ENCODE results near the gene CEMP1. TPM values are rescaled to one million over a fixed set of nuclear protein-coding genes. Genes with fewer than 3 reads are reported as not detected.

CEMP1 gene
- total and polyA plus RNA-seq, 2 donors (not counting 1 experiment from before 2014, with no cell fraction given) = 0.66 to 2.3 TPM

- Histone ChIP-seq H3K27ac (ENCODE audit: low read length in 2 of 2) (no peak overlapping the region), H3K9me3 (ENCODE audit: control extremely low read depth in 1 of 3, control insufficient read depth in 2 of 3, insufficient read depth in 1 of 3, low read length in 2 of 3) (no peaks in the 10 kb centered on the region), H3K36me3 (replicated peaks in 1 of 2; ENCODE audit: control extremely low read depth in 1 of 2, control insufficient read depth in 1 of 2, extremely low read depth in 1 of 2, insufficient read depth in 2 of 2, low read length in 1 of 2) (peaks cover 0 to 3% of the 10 kb centered on the region in 2 experiments), H3K9ac (ENCODE audit: low read length) (no peak overlapping the region), H4K20me1 (ENCODE audit: control insufficient read depth, insufficient read depth, low read length, poor library complexity, severe bottlenecking) (no peaks in the 10 kb centered on the region), H3K4me3 (ENCODE audit: control extremely low read depth in 1 of 5, extremely low read depth in 1 of 5, insufficient read depth in 1 of 5, low read depth in 2 of 5, low read length in 4 of 5) (no peak overlapping the region), H3K4me2 (replicated peaks; ENCODE audit: low read depth, low read length, poor library complexity, severe bottlenecking) (peak overlapping the region; percentile 75), H3K27me3 (replicated peaks in 1 of 4; ENCODE audit: control extremely low read depth in 1 of 4, control insufficient read depth in 3 of 4, insufficient read depth in 4 of 4, low read length in 3 of 4) (no peaks in the 10 kb centered on the region), H3K79me2 (ENCODE audit: control insufficient read depth, insufficient read depth, low read length) (peaks cover 68% of the 10 kb centered on the region), H3K4me1 (ENCODE audit: control insufficient read depth in 2 of 2, insufficient read depth in 2 of 2, low read length in 2 of 2) (peaks cover 24 to 26% of the 10 kb centered on the region in 2 donors), H2AFZ (ENCODE audit: insufficient read depth, low read depth, low read length, poor library complexity, severe bottlenecking) (no peak overlapping the region)
- Mint-ChIP-seq H3K4me1 (peaks cover 19% of the 10 kb centered on the region), H3K27me3 (no peaks in the 10 kb centered on the region), H3K27ac (no peak overlapping the region), H3K9me3 (ENCODE audit: insufficient read depth) (no peaks in the 10 kb centered on the region), H3K4me3 (no peak overlapping the region)
- intact Hi-C loops (cut with micrococcal nuclease) = no loop called here
- ChIA-PET POLR2A (interaction anchor here (0.6 to 1.3 kb wide), 3 partner anchors 26 to 332 kb away, joined by 3 read pairs; partner anchors contain the start of gene TEDC2), CTCF (interaction anchor here (0.8 to 4.8 kb wide), 9 partner anchors 9 to 291 kb away, joined by 3 to 31 read pairs (median 7); partner anchors contain the start of genes CCNF, ECI1, TBC1D24 and TEDC2)
- ATAC-seq (ENCODE audit: low read depth) (no peak), DNase-seq (no peak)
- WGBS (ENCODE audit: insufficient coverage) = 85% methylated on average over 24 of the region's 33 CpGs
- no peak for TF ChIP-seq CTCF (IDR thresholded peaks at IDR 0.05)
- TF ChIP-seq EZH2 (IDR thresholded peaks at IDR 0.05; ENCODE audit: borderline replicate concordance, insufficient read depth, low read depth, low read length, poor library complexity, severe bottlenecking) = no peak
These were observed 45.2 kb downstream of the CEMP1 start for GRCh38 chr16:2485811-2486507.

DNA sequence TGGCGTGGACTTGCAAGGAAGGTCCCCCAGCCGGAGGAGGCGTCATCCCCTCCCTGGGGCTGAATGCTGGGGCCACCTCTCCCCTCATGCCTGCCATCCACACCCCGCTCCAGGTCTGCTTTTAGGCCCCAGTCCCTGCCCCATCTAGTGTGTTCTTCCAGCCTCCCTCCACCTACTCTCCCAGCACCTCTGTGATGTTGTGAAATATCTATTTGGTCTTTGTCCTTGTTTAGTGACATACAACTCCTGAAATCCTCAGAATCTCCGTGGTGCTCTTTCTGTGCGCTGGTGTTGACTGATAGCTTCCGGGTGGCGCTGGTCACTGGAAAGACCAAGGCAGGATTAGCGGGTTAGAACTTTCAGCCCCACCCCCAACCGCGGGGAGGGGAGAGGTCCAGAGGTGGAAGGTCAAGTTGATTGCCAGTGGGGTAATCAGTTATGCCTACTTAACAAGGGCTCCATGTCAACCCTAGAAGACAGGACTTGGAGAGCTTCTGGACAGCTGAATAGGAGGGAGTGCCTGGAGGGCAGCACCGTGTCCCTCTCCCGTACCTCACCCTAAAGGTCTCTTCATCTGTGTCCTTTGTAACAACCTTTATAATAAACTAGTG lies 46.2 kb downstream of the CEMP1 start:
- H3K9me3 ChIP-seq (ENCODE audit: control extremely low read depth in 1 of 3, control insufficient read depth in 2 of 3, insufficient read depth in 1 of 3, low read length in 2 of 3) = no peaks in the 10 kb centered on the region
- no peak overlapping the region for H3K27ac ChIP-seq (ENCODE audit: low read length in 2 of 2)
- H3K27me3 Mint-ChIP-seq = no peaks in the 10 kb centered on the region
- 87% methylated on average over 3 of the region's 13 CpGs for WGBS (ENCODE audit: insufficient coverage)
- peaks cover 68% of the 10 kb centered on the region for H3K79me2 ChIP-seq (ENCODE audit: control insufficient read depth, insufficient read depth, low read length)
- POLR2A ChIA-PET = no interaction called here
- intact Hi-C loops (cut with micrococcal nuclease) = no loop called here
- DNase-seq = no peak
- no peaks in the 10 kb centered on the region for H3K9me3 Mint-ChIP-seq (ENCODE audit: insufficient read depth)
- CTCF ChIA-PET = interaction anchor here (1.0 to 4.8 kb wide), 3 partner anchors 56 to 291 kb away, joined by 4 to 31 read pairs (median 28); partner anchors contain the start of gene CCNF
- no peaks in the 10 kb centered on the region for H3K27me3 ChIP-seq (replicated peaks in 1 of 4; ENCODE audit: control extremely low read depth in 1 of 4, control insufficient read depth in 3 of 4, insufficient read depth in 4 of 4, low read length in 3 of 4)
- H3K36me3 ChIP-seq (replicated peaks in 1 of 2; ENCODE audit: control extremely low read depth in 1 of 2, control insufficient read depth in 1 of 2, extremely low read depth in 1 of 2, insufficient read depth in 2 of 2, low read length in 1 of 2) = no peaks in the 10 kb centered on the region
- no peak overlapping the region for H2AFZ ChIP-seq (ENCODE audit: insufficient read depth, low read depth, low read length, poor library complexity, severe bottlenecking)
- no peak for ATAC-seq (ENCODE audit: low read depth)
- H3K4me1 ChIP-seq (ENCODE audit: control insufficient read depth in 2 of 2, insufficient read depth in 2 of 2, low read length in 2 of 2) = peaks cover 24 to 26% of the 10 kb centered on the region in 2 donors
- no peak overlapping the region for H3K27ac Mint-ChIP-seq
- no peak for TF ChIP-seq EZH2 (IDR thresholded peaks at IDR 0.05; ENCODE audit: borderline replicate concordance, insufficient read depth, low read depth, low read length, poor library complexity, severe bottlenecking)
- TF ChIP-seq CTCF (IDR thresholded peaks at IDR 0.05) = no peak
- no peak overlapping the region for H3K9ac ChIP-seq (ENCODE audit: low read length)
- no peaks in the 10 kb centered on the region for H4K20me1 ChIP-seq (ENCODE audit: control insufficient read depth, insufficient read depth, low read length, poor library complexity, severe bottlenecking)
- H3K4me1 Mint-ChIP-seq = peaks cover 19% of the 10 kb centered on the region
- no peak overlapping the region for H3K4me3 Mint-ChIP-seq
- H3K4me3 ChIP-seq (ENCODE audit: control extremely low read depth in 1 of 5, extremely low read depth in 1 of 5, insufficient read depth in 1 of 5, low read depth in 2 of 5, low read length in 4 of 5) = no peak overlapping the region
- H3K4me2 ChIP-seq (replicated peaks; ENCODE audit: low read depth, low read length, poor library complexity, severe bottlenecking) = no peak overlapping the region
